NAMALWA (cell line): ENCODE data around the gene QTRT2.

Source experiments
- DNase-seq: peaks from one replicate; pipeline ENCODE4 v3.0.0-alpha.2; 2015; ENCODE audit warnings: low spot score

The QTRT2 gene

DNA sequence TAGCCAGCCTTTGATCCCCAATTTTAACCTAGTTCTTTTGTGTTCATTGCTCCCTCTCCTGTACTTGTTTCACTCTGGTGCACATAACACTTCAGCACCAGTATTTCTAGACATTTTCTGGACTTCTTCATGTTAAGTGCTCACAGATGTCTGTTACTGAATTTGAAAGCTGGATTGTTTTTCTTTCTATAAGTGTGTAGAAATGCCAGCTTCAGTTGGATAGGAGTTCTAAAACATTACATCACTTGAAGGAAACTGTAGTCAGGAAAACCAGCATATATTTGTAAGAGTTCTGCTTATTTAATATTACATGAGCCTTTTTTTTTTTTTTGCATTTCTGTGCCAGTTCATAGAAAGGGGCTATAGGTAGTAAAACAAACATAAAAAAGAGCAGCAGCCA is 21.6 kb downstream of the QTRT2 start:
- no peak for DNase-seq

DNA sequence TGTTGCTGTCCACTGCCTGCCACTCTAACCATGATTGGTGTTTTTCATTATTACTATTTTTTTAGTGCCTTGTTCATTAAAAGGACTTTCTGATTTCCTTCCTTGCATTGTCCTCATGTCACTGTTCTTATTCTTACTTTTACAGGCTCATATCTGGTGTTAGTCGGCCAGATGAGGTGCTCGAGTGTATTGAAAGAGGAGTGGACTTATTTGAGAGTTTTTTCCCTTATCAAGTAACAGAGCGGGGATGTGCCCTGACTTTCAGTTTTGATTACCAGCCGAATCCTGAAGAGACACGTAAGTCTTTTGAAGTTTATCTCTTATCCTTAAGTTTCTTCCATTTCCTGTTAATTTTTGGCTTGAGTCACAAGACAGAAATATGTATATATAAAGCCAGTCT is 23.2 kb downstream of the QTRT2 start:
- DNase-seq: no peak

DNA sequence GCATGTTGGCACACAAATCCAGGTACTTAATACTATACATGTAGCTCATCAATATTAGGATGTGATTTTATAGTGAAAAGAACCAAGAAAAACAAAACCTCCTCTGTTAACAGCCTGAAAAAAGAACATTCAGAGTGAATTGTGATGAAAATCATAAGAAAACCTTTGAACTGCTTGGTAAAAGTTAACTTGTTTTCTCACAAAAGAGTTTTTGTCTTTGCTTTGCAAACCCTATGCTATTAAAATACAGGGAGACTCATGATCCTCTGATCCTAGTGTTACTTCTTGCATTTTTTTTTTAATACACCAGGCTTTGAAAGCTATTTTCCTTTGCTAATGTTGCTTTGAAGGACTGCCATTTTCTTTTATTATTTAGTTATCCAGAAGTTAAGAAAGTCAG is 23.7 kb downstream of the QTRT2 start:
- DNase-seq: no peak

- no peak for DNase-seq
Measured at GRCh38 chr3:114081037-114081436, 24.5 kb downstream of the QTRT2 start.

GRCh38 chr3:114083112-114083511 is 26.6 kb downstream of the QTRT2 start:
- no peak for DNase-seq

GRCh38 chr3:114086356-114086755 is 29.8 kb downstream of the QTRT2 start:
- DNase-seq: no peak

- no peak for DNase-seq
Measured at GRCh38 chr3:114089675-114090074, 33.1 kb downstream of the QTRT2 start.

DNA sequence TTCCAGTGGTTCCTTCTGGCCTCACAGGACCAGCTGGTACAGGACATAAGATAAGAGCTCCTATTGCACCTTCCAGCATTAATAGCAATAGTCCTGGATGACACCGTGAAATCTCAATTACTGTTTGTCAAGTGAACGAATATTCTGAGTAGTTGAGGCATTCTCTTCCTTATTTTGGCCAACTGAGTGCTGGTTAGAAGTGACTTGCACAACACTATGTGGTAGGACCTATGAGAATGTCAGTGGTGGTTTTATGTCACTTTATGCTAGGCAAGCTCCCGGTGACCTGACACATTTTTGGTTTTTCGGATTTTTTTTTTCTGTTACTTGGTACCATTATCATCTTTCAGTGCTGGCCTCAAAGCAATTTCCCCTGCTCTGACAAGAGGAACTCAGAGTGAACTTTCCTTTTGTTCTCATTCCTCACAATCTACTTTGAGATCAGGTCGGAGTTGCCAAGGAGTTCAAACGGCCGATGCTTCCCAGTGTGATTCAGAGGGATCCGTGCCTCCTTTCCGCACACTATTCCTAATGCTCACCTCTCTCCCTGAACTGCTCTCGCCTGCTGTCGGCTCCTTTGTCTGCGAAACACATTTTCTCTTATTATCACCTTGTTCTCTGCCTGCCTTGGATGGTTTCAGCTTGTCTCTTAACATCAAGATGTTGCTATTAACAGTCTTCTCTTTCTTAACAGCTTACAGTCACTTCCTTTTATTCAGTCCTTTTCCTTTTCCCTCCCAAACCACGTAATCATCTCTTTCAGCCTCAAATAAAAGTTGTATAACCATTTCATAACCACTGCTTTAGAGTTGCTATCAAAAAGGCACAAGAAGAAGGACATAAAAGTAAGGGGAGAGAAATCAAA is 35.8 kb downstream of the QTRT2 start:
- DNase-seq: no peak

- no peak for DNase-seq
Measured at GRCh38 chr3:114093016-114093380, 36.5 kb downstream of the QTRT2 start.

- no peak for DNase-seq
Measured at GRCh38 chr3:114093596-114093995, 37.1 kb downstream of the QTRT2 start.

- no peak for DNase-seq
Measured at GRCh38 chr3:114095796-114096195, 39.3 kb downstream of the QTRT2 start.

GRCh38 chr3:114101101-114101500 is 44.6 kb downstream of the QTRT2 start:
- no peak for DNase-seq

GRCh38 chr3:114103181-114103580 is 46.6 kb downstream of the QTRT2 start:
- no peak for DNase-seq

DNA sequence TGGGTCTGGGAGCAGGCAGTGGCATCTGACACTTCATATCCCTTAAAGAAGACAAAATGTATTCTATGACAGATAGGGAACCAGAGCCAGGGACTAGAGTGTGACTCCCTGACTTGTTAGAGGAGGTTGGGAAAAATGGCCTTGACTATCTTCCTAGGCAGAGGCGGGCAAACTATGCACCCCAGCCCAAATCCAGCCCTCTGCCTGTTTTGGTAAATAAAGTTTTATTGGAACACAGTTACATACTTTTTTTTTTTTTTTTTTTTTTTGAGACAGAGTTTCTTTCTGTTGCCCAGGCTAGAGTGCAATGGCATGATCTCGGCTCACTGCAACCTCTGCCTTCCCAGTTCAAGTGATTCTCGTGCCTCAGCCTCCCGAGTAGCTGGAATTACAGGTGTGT is 47.3 kb downstream of the QTRT2 start:
- DNase-seq: no peak

DNA sequence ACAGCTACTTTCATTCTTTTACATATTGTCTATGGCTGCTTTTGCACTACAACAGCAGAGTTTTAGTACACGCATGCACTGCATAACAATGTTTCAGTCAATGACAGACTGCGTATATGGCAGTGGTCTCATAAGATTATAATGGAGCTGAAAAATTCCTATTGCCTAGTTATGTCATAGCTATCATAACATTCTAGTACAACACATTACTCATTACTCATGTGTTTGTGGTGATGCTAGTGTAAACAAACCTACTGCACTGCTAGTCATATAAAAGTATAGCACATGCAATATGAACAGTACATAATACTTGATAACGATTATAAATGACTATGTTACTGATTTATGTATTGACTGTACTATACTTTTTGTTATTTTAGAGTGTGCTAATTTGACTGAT is 47.9 kb downstream of the QTRT2 start:
- no peak for DNase-seq

GRCh38 chr3:114108137-114108536 is 51.6 kb downstream of the QTRT2 start:
- DNase-seq: no peak

GRCh38 chr3:114110439-114110838 is 53.9 kb downstream of the QTRT2 start:
- no peak for DNase-seq

- DNase-seq: no peak
Measured at GRCh38 chr3:114111060-114111770, 54.7 kb downstream of the QTRT2 start.

DNA sequence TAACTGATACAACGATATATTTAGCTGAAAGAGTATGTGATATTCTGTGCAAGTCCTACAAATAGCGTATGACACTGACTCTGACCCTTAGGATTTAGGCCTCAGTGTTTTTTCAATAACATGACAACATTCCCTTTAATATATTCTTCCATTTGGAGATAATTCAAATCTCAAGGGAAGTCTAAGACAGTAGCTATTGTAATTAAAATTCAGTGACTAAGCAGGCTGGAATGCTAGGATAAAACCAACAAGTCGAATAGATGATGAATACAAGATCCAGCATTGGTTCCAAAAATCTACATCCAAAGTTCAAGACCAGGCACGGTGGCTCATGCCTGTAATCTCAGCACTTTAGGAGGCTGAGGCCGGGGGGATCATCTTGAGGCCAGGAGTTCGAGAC is 56.2 kb downstream of the QTRT2 start:
- DNase-seq: no peak

- no peak for DNase-seq
Measured at GRCh38 chr3:114114719-114115118, 58.2 kb downstream of the QTRT2 start.

DNA sequence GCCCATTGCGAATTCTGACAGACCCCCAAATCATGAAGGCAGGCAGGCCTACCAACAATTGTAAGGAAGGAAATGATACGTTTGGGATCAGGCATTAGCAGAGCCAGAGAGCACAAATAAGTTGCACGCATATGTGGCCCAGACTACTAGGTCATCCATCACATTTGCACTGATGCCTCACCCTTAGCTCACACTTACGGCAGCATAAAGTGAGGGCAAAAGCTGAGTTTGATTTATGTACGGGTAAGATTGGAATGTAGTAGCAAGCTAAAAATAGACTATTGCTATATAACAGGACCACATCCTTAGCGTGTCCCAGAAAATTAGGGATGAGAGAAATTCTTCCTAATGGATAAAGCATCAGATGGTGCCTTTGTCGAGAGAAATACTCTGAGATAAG is 58.6 kb downstream of the QTRT2 start:
- DNase-seq: no peak

DNA sequence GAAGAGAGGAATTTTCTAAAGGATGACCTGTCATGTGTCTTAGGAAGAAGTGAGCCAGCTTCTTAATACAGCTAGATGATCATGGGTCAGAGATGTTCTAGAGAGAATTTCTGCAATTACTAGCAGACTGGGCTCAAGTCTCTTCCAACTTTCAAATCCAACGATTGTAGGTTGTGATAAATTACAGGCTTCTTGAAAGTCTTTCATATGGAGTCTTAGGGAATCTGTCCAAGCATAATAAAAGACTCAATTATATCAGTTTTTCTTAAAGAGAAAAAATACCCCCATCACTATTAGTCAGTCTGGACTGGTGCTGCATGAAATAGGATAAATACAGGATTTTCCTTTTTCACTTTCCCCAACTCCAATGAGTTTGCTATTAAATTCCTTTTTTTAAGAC is 63.2 kb downstream of the QTRT2 start:
- no peak for DNase-seq

GRCh38 chr3:114120211-114120610 is 63.7 kb downstream of the QTRT2 start:
- no peak for DNase-seq
